ENCODE data around the gene KMT2C.
"Not testable (repeated sequence)": the region's sequence is repeated elsewhere in the genome, so short reads cannot be mapped to it uniquely, and the experiment has no call there.

Gene KMT2C

GRCh38 chr7:152299542-152300143 lies 136.2 kb downstream of the KMT2C start:
- DNase-seq: not testable (repeated sequence)

- no peak for DNase-seq
These were observed 142.9 kb downstream of the KMT2C start for GRCh38 chr7:152292897-152293296.

GRCh38 chr7:152286972-152287371 lies 148.8 kb downstream of the KMT2C start:
- DNase-seq: not testable (repeated sequence)

GRCh38 chr7:152286219-152286618 lies 149.6 kb downstream of the KMT2C start:
- not testable (repeated sequence) for DNase-seq

GRCh38 chr7:152284998-152285397 lies 150.8 kb downstream of the KMT2C start:
- DNase-seq: not testable (repeated sequence)

GRCh38 chr7:152277687-152278086 lies 158.1 kb downstream of the KMT2C start:
- DNase-seq: not testable (repeated sequence)

- not testable (repeated sequence) for DNase-seq
These were observed 165.4 kb downstream of the KMT2C start for GRCh38 chr7:152270427-152270826.

GRCh38 chr7:152266859-152267258 lies 168.9 kb downstream of the KMT2C start:
- not testable (repeated sequence) for DNase-seq

GRCh38 chr7:152264915-152265314 lies 170.9 kb downstream of the KMT2C start:
- DNase-seq: not testable (repeated sequence)

GRCh38 chr7:152262146-152262545 lies 173.7 kb downstream of the KMT2C start:
- DNase-seq: not testable (repeated sequence)

GRCh38 chr7:152259645-152260044 lies 176.2 kb downstream of the KMT2C start:
- DNase-seq: not testable (repeated sequence)

GRCh38 chr7:152247851-152248250 lies 188.0 kb downstream of the KMT2C start:
- not testable (repeated sequence) for DNase-seq

- not testable (repeated sequence) for DNase-seq
These were observed 190.4 kb downstream of the KMT2C start for GRCh38 chr7:152245417-152245816.

- DNase-seq: not testable (repeated sequence)
These were observed 192.3 kb downstream of the KMT2C start for GRCh38 chr7:152243464-152243863.

GRCh38 chr7:152241301-152241700 lies 194.5 kb downstream of the KMT2C start:
- DNase-seq: not testable (repeated sequence)

- DNase-seq: not testable (repeated sequence)
These were observed 199.5 kb downstream of the KMT2C start for GRCh38 chr7:152236306-152236705.

GRCh38 chr7:152234421-152234820 lies 201.4 kb downstream of the KMT2C start:
- DNase-seq: not testable (repeated sequence)

- DNase-seq: no peak
These were observed 204.7 kb downstream of the KMT2C start for GRCh38 chr7:152231089-152231488.

- not testable (repeated sequence) for DNase-seq
These were observed 216.2 kb downstream of the KMT2C start for GRCh38 chr7:152219556-152219955.

- not testable (repeated sequence) for DNase-seq
These were observed 227.0 kb downstream of the KMT2C start for GRCh38 chr7:152208766-152209165.

- not testable (repeated sequence) for DNase-seq
These were observed 231.4 kb downstream of the KMT2C start for GRCh38 chr7:152204417-152204816.

GRCh38 chr7:152203095-152203494 lies 232.7 kb downstream of the KMT2C start:
- DNase-seq: no peak

- no peak for DNase-seq
These were observed 233.7 kb downstream of the KMT2C start for GRCh38 chr7:152202056-152202455.

GRCh38 chr7:152200395-152200794 lies 235.4 kb downstream of the KMT2C start:
- no peak for DNase-seq

GRCh38 chr7:152196391-152196790 lies 239.4 kb downstream of the KMT2C start:
- no peak for DNase-seq
